Central memory CD4-positive, alpha-beta T cell (primary cell): ENCODE measurements around the gene C1orf74.
"Not testable (repeated sequence)": the region's sequence is repeated elsewhere in the genome, so short reads cannot be mapped to it uniquely, and the experiment has no call there.

ENCODE experiments used
- DNase-seq: peaks from one replicate; pipeline ENCODE4 v3.0.0; 2022

The C1orf74 gene

DNA sequence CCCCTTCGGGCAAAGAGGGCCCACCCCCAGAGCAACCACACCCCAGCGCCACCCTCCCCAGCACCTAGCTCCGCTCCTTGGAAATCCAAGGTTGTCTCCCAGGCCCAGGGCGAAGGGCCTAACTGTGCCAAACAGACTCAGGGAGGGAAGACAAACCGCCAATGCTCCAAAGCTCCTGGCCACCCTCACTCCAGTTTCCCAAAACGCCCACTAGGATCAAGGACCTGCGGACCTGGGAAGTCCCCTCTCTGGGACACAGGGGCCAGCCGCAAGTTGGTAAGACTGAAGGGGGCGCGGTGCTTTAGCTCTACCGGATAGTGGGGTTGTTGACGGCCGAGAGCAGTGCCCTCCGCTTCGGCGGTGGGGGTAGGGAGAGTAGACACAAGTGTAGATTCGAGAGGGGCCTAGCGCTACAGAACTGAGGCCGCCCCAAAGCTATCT, 21.0 kb upstream of the C1orf74 start:
- DNase-seq = no peak

DNA sequence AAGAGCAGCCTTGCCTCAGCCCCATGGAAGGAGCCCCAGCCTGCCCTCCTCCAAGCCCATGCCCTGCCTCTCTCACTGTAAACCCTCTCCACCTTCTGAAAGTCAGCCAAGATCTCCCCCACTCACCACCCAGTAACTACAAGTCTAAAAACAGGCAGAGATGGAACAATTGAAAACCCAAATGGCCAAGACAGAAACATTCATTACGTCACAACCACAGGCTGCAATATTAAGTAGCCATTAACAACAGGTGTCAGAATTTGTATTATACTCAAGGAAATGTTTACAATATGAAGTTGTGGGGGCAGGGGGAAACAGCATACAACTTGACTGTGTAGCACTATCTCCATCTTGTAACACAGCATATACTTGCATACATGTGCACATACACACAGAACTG, 19.2 kb upstream of the C1orf74 start:
- no peak for DNase-seq

DNA sequence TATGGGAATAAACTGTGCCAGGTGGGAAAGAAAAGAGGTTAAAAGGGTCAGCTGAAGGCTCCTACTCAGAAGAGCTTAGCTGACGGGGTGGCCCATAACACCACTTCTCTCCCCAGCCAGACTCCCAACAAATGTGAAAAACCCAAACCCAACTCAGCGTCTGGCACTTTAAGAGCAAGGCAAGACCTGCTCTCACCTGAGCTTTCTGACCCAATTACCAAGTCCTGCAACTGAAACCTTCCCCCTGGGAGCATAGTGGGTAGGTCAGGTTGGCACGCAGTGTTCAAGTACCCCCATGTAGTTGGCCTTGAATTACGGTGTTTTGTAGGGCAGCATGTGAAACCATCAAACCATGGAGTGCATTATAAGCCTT, 18.4 kb upstream of the C1orf74 start:
- no peak for DNase-seq

DNA sequence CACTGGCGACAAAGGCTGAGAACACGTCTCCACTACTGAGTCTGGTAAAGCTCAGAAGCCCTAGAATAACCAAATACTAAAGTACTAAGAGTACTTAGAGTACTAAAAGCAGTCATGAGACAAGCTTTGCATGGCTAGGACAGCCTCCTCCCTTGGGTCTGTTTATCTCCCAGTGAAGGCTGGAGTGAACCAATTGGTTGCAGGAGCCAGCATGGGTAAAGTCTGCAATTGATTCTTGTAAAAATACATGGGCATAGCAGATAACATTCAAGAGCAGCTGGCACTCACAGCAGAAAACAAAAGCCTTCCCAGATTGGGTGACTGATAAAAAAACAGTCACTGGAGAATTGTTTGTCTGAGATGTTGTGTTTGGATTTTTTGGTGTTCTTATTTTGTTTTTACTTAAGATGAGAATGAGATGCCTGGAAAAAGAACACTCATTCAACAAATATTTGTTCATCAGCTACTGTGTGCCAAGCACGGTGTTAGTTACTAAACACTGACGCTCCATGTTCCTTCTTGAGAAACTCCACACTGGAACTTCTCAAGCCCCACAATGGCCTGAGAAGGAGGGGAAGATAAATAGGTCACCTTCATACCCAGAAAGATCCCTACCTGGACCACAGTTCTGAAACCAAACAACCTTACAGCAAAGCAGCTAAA, 17.9 kb upstream of the C1orf74 start:
- DNase-seq = no peak

DNA sequence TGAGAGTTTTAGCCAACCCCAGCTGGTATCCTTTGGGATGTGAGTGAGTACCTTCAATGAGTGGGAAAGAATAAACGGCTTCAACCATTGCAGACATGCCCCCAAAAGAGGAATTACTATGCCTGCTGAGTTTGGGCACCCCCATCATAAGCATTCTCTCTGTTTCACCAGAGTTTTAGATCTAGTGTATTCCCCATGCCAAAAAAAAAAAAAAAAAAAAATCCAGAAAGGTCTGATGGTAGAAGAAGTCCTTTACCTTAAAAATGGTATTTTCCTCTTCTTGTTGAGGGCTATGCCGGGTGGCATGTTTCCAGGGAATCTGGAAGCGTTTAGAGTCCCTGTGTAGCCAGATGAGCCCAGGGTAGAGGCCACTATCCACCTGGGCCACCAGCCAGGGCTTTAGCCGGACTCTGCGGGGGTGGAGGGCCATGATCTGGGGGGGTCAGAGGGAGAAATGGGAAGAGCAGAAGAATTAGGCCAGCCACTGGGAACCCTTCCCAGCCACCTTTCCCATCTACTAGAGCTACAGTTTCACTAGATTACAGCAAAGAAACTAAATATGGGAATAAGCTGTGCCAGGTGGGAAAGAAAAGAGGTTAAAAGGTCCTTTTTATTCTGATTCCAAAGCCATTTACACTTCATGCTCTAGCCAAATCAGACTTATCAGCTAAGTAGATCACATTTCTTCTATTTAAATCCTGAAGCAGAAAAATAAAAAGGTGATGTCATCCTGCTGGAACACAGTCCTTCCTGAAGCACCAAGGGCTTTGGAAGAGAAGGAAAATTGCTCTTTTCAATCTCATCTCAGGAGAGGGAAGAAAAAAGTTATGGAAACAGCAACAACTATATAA, 16.9 kb upstream of the C1orf74 start:
- no peak for DNase-seq

DNA sequence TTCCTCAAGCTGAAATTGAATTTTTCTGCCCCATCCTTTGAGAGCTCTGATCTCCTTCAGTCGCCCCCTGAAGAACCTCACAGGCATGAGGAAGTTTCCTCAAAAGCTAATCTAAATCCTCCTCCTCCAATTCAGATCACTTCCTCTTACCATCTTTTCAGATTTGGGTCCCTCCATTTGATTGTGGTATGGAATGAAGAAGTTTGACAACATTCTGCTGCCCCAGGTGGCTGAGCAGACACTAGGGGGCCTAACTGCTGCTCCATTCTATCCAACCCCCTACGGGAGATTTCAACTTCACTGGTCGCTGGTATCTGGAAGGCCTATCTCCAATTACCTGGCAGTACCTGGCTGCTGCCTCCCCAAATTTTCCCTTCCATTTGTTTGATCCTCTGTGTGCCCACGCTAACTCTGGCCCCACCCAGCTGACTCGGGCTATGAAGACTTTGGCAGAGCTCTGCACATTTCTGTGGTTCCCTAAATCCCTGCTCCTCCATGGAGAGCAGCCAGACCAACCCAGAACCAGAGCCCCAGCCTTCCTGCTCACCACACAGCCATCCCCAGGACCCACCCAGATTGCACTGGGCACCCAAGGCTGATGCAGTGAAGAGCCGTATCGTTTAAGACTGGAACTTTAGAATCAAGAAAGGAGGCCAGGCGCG, 13.8 kb upstream of the C1orf74 start:
- no peak for DNase-seq

DNA sequence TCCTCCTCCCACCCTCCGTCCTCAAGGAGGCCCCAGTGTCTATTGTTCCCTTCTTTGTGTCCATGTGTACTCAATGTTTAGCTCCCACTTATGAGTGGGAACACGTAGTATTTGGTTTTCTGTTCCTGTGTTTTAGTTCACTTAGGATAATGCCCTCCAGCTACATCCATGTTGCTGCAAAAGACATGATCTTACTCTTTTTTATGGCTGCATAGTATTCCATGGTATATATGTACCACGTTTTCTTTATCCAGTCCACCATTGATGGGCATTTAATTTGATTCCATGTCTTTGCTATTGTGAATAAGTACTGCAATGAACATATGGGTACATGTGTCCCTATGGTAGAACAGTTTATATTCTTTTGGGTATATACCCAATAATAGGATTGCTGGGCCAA, 9.4 kb upstream of the C1orf74 start:
- DNase-seq = not testable (repeated sequence)

DNA sequence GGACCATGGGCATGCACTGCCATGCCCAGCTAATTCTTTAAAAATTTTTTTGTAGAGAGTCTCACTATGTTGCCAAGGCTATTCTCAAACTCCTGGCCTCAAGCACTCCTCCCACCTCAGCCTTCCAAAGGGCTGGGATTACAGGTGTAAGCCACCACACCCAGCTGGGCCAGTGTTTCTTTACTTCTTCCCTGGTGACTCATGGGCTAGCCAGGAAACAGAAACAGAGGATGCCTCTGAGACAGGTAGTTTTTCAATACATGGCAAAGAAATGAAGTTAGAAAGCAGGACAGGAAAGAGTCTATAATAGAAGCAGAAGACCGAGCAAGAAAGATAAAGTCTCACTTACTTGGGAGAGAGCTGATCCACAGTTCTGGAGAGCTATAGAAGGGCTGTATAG, 7.6 kb upstream of the C1orf74 start:
- DNase-seq = no peak

DNA sequence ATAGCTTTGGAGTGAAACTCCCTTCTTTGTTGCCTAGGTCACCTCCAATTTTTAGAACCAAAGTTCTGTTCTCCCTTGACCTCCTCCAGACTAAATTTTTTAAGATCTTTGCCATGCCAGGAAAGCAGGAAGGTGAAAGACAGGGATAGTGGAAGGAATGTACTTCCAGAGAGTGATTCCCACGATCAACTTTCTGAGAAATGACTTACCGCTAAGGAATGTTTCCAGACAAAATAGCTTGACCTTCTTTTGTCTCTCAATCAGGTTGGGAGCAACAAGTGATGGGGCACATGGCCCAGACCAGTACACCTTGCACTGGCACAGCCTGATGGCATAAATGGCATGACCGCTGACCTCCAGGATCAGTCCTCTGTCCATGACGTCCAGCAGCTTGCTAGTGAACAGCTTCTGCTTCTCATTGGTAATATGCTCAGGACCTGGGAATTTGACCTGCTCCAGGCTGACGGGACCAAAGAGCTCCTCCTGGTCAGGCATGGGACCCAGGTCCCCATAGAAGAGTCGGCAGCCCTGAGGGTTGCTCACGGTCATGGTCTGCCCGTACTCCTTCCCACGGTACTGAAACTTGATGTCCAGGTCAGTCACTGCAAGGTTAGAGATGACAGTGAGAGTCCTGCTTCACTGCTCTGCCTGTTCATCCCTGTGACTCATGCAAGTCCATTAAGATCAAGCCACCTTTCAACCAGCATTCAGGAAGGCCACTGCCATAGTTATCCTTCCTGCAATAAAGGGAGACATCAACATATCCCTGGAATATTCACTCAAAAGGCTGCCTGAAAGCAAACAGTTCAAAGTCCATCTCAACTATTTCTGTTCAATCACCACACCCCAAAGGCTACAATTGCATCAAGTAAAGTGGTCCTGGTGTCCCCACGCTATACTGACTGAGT, 6.2 kb upstream of the C1orf74 start:
- no peak for DNase-seq

DNA sequence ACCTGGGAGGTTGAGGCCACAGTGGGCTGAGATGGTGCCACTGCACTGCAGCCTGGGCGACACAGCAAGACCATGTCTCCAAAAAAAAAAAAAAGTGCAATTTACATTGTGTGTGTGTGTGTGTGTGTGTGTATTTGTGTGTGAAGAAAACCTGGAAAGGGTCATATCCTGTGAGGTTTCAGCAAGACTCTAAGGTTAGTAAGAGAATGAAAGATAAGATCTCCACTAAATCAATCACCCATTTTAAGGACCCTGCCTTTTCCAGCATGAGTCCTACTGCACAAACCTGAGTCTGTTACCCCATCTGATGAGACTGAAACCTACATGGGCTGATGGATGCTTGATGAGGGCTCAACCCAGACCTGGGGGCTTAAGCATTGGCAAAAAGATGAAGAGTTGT, 4.9 kb upstream of the C1orf74 start:
- no peak for DNase-seq

DNA sequence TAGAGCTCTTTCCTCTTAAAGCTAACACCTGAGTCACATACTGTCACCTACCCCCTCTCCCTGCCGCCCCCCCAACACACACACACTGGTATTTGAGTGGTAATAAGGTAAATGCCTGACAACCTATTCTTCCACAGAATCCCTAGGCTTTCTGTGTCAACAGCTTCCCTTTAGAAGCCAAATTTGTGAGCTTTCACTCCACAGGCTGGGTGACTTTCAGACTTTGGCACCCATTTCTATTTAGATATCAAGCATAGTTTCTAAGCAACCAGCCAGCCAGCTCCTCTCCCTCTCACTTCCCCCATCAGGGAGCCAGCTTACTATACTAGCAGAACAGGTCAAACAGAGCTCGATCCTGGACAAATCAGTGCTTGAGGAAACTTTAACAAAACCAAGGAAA, 3.2 kb upstream of the C1orf74 start:
- DNase-seq = no peak

DNA sequence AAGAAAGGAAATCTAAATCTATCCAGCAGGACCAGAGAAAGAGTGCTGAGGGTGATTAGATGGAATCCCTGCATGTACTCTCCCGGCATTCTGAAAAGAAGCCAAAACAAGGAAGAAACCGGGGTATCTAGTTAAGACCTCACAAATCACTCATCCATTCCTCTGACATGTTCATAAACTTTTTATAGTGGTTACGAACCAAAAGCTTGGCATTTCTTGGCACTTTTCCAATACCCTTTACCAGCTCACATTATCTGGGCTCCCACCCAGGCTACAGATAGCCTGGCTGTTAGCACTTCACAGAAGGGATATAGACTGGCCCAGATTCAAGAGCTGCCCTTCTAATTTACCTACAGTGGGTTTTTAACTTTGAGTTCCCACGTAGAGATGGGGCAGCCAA, 1.8 kb upstream of the C1orf74 start:
- DNase-seq = no peak

DNA sequence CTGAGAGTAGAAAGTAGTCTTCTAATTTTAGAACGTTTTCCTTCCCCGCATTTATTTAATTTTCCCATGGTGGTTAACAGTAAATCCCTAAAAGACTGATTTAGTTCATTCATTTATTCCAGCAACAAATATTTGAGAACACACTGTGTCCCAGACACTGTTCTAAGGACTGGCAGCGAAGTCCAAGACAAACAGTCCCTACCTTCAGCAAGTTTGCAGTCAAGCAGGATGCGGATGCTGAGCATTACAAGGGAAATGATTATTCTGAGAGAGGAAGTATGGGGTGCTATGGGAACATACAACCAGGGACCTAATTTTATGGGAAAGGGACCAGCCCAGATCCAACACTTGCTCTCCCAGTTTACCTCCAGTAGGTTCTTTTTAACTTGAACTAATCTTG, 1.2 kb upstream of the C1orf74 start:
- no peak for DNase-seq

DNA sequence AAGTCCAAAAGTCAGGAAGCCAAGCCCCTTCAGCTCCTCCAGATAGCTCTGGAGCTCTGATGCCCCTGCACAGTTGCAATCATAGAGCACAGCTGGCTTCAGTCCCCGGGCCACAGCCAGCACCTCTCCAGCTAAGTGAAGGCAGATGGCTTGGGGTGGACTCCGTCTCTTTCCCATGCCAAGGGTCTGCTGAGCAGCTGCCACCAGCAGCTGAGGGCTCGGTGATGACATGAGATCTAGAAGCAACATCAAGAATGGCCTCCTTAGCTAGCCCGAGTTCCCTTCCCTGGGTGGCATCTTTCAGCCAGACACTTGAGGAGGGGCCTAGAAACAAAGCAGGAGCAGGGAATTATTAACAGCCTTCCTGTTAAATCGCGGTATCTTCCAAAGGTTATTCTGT, 973 bp downstream of the C1orf74 start:
- DNase-seq = no peak

DNA sequence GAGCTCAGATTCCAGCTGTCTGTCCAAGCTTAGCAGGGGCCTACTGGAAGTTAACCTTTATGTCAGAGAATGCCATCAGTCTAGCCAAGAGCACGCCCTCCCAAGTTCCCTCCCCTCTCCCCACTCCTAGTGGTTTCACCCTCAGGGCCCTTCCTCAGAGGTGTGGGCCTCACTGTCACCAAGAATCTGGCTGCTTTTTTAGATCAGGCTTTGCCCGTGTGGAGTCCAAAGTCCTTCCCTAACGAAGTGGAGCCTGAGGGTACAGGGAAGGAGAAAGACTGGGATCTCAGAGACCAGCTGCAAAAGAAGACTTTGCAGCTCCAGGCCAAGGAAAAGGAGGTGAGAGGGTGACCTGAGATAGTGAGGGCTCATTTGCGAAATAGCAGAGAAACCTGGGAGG, 4.1 kb downstream of the C1orf74 start:
- no peak for DNase-seq

DNA sequence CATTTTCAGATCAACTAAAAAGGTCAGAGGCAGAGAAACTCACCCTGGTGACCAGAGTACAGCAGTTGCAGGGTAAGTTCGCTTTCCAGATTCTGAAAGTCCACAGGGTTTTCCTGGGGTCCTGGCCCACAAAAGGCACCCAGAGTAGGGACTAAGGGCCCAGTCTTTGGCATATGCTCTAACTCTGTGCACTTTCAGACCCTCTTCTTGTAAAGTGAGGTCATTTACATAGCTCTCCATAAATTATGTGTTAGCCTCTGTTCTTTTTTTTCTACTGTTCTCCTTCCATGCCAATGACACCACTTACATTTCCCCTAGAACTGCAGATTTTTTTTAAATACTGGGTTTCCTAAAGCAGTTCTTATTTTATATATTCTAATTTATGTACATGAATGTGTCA, 6.3 kb downstream of the C1orf74 start:
- DNase-seq = no peak

DNA sequence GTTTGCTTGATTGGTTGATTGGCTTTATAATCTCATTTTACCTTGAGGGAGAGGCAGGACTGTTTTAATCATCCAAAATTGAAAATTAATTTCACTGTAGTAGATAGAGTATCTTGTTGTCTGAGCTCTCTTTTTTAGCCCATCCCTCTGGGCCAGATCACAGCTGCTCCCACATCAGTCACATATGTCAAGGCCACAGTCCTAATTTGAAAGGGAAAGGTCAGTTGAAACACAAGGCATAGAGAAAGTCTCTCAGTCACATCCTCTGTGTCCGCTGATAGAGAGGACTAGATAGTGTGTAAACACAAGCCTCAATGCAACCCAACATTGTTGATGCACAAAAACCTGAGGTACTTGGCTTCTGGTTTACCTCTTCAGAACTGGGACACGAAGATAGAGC, 6.8 kb downstream of the C1orf74 start:
- no peak for DNase-seq

DNA sequence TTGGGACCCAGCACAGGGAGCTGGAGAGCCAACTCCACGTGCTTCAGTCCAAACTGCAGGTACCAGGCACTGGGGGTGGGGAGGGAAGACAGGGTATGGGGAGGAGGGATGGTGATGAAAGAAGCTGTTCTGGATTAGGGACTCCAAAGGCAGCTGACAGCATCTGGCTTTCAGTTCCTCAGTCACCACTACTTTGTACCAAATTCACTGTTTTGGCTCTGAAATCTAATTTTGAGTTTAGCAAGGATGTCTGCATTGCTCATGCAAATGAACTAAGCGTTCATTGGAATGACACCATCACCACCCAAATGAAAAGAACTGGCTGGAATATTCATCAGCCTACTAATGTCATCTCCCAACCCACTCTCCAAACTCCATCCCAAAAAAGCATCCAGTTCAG, 8.7 kb downstream of the C1orf74 start:
- DNase-seq = no peak

DNA sequence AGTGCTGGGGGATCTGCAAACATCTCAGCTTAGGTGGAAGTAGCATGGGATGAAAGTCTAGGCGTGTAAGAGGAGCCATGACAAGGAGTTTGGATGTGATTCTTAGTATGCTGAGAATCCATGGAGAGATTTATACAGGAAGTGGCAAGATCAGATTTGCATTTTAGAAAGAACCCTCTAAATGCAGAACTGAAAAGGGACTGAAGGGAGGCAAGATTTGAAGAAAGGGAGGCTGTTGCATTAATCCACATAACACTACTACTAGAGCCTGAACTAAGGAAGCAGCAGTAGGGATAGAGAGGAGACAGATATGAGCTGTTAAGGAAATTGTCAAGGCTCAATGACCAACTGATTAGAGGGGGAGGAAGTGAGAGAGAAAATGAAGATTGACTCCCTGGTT, 9.8 kb downstream of the C1orf74 start:
- no peak for DNase-seq

DNA sequence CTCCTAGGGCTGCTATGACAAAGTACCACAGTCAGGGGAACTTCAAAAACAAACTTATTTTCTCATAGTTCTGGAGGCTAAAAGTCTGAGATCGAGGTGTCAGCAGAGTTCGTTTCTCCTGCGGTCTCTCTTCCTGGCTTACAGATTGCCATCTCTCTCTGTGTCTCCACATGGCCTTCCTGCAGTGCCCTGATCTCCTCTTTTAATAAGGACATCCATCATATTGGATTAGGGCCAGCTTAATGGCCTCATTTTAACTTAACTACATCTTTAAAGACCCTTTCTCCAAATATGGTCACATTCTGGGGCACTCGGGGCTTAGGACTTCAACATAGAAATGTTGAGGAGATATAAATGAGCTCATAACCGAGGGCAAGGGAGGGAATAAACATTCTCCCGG, 12.2 kb downstream of the C1orf74 start:
- no peak for DNase-seq

DNA sequence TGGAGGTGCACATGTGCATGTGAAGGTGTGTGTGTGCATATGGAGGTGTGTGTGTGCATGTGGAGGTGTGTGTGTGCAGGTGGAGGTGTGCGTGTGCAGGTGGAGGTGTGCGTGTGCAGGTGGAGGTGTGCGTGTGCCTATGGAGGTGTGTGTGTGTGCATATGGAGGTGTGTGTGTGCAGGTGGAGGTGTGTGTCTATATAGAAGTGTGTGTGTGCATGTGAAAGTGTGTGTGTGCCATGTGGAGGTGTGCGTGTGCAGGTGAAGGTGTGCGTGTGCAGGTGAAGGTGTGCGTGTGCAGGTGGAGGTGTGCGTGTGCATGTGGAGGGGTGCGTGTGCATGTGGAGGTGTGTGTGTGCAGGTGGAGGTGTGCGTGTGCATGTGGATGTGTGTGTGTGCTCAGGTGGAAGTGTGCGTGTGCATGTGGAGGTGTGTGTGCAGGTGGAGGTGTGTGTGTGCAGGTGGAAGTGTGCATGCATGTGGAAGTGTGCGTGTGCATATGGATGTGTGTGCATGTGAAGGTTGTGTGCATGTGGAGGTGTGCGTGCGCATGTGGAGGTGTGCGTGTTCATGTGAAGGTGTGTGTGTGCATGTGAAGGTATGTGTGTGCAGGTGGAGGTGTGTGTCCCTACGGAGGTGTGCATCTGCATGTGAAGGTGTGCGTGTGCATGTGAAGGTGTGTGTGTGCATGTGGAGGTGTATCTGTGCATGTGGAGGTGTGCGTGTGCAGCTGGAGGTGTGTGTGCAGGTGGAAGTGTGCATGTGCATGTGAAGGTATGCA, 13.5 kb downstream of the C1orf74 start:
- no peak for DNase-seq

DNA sequence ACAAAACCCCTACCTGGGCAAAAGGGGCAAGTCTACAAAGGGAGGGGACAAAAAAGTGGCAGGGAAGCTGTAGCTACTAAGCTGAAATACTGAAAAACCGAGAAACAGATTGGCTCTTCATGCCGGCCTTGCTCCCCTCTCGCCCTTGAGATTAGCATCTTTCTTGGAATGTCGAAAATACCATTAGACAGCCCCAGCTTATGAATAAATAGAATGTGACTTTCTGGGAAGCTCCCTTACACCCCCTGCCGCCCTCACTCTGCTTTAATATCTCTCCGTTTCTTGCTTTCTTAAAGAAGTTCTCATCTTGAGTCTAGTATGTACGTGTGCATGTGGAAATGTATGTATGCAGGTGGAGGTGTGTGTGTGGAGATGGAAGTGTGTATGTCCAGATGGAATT, 14.4 kb downstream of the C1orf74 start:
- DNase-seq = no peak
